Stimulated activated naive B cell treated with anti-CD40 and anti-IgM and Interleukin-4, amounts not matched to agents 10 μg/mL and 1 μg/mL and 100 μg/mL, for 72 hours (primary cell): ENCODE measurements around the gene SFXN3.

ENCODE experiments used
- ATAC-seq, 2 donors: fragments of 150-1000 bp; cut with Tn5 transposase; replicated peaks; 2 replicates each; pipeline ENCODE4 v1.10.0; 2021; ENCODE audit warnings: moderate library complexity in 1 of 2
- DNase-seq: peaks from one replicate; pipeline ENCODE4 v3.0.0; 2021
- H3K27ac Mint-ChIP-seq: one replicate; pipeline ENCODE4 v1.8.0; 2022; ENCODE audit warnings: mild to moderate bottlenecking, mixed read lengths
- H3K27me3 Mint-ChIP-seq, 2 donors: one replicate each; pipeline ENCODE4 v1.8.0; 2022; ENCODE audit warnings: mixed read lengths in 2 of 2
- H3K36me3 Mint-ChIP-seq, 2 donors: one replicate each; pipeline ENCODE4 v1.8.0; 2022; ENCODE audit warnings: mixed read lengths in 2 of 2, mild to moderate bottlenecking in 1 of 2
- H3K4me1 Mint-ChIP-seq, 2 donors: one replicate each; pipeline ENCODE4 v1.8.0; 2022; ENCODE audit warnings: mixed read lengths in 2 of 2, mild to moderate bottlenecking in 1 of 2
- H3K4me3 Mint-ChIP-seq, 2 donors: one replicate each; pipeline ENCODE4 v1.8.0; 2022; ENCODE audit warnings: mild to moderate bottlenecking in 2 of 2, mixed read lengths in 2 of 2, moderate library complexity in 1 of 2
- H3K9me3 Mint-ChIP-seq, 2 donors: one replicate each; pipeline ENCODE4 v1.8.0; 2022; ENCODE audit warnings: mixed read lengths in 2 of 2, mild to moderate bottlenecking in 1 of 2

The SFXN3 gene

GRCh38 chr10:101069441-101069840, 38.4 kb downstream of the SFXN3 start:
- Mint-ChIP-seq H3K36me3 (no peaks in the 10 kb centered on the region), H3K4me1 (peaks cover 37 to 58% of the 10 kb centered on the region in 2 donors), H3K27me3 (peaks cover 27 to 37% of the 10 kb centered on the region in 2 donors), H3K4me3 (no peak overlapping the region), H3K9me3 (no peaks in the 10 kb centered on the region), H3K27ac (no peak overlapping the region)
- no peak for ATAC-seq
- DNase-seq: no peak

GRCh38 chr10:101070098-101070497, 39.1 kb downstream of the SFXN3 start:
- ATAC-seq (no peak), DNase-seq (no peak)
- Mint-ChIP-seq H3K36me3 (no peaks in the 10 kb centered on the region), H3K4me1 (peaks cover 37 to 53% of the 10 kb centered on the region in 2 donors), H3K9me3 (no peaks in the 10 kb centered on the region), H3K4me3 (no peak overlapping the region), H3K27me3 (peaks cover 21 to 33% of the 10 kb centered on the region in 2 donors), H3K27ac (no peak overlapping the region)

- DNase-seq (peak; percentile 47), ATAC-seq (peak; percentile 81 to 82)
- H3K27ac Mint-ChIP-seq: peak overlapping the region; percentile 79
- H3K4me3 Mint-ChIP-seq: peak overlapping the region; percentile 53 to 58
- no peaks in the 10 kb centered on the region for H3K9me3 Mint-ChIP-seq
- peaks cover 27 to 33% of the 10 kb centered on the region in 2 donors for H3K27me3 Mint-ChIP-seq
- peaks cover 32 to 44% of the 10 kb centered on the region in 2 donors for H3K4me1 Mint-ChIP-seq
- no peaks in the 10 kb centered on the region for H3K36me3 Mint-ChIP-seq
Observed at GRCh38 chr10:101071267-101071884, 40.3 kb downstream of the SFXN3 start.

- no peak for DNase-seq
- no peaks in the 10 kb centered on the region for H3K36me3 Mint-ChIP-seq
Observed at GRCh38 chr10:101071885-101072433, 40.9 kb downstream of the SFXN3 start.

GRCh38 chr10:101072923-101073322, 41.9 kb downstream of the SFXN3 start:
- H3K27ac Mint-ChIP-seq: no peak overlapping the region

More at GRCh38 chr10:101071885-101072433, 40.9 kb downstream of the SFXN3 start:
- H3K4me1 Mint-ChIP-seq: peaks cover 32 to 40% of the 10 kb centered on the region in 2 donors
- peak overlapping the region; percentile 26 for H3K27ac Mint-ChIP-seq
- no peak for ATAC-seq
- peak overlapping the region in 1 of 2 donors; percentile 58 for H3K4me3 Mint-ChIP-seq
- H3K9me3 Mint-ChIP-seq: no peaks in the 10 kb centered on the region
- H3K27me3 Mint-ChIP-seq: peaks cover 28 to 35% of the 10 kb centered on the region in 2 donors

GRCh38 chr10:101073631-101074030, 42.6 kb downstream of the SFXN3 start:
- Mint-ChIP-seq H3K27me3 (peaks cover 31 to 37% of the 10 kb centered on the region in 2 donors), H3K4me3 (no peak overlapping the region), H3K4me1 (peaks cover 32% of the 10 kb centered on the region in 2 donors), H3K9me3 (no peaks in the 10 kb centered on the region), H3K36me3 (no peaks in the 10 kb centered on the region), H3K27ac (no peak overlapping the region)
- no peak for ATAC-seq
- no peak for DNase-seq

More at GRCh38 chr10:101072923-101073322, 41.9 kb downstream of the SFXN3 start:
- H3K27me3 Mint-ChIP-seq: peaks cover 25 to 31% of the 10 kb centered on the region in 2 donors
- H3K36me3 Mint-ChIP-seq: no peaks in the 10 kb centered on the region
- DNase-seq (no peak), ATAC-seq (no peak)
- peaks cover 32% of the 10 kb centered on the region in 2 donors for H3K4me1 Mint-ChIP-seq
- no peaks in the 10 kb centered on the region for H3K9me3 Mint-ChIP-seq
- no peak overlapping the region for H3K4me3 Mint-ChIP-seq

- Mint-ChIP-seq H3K36me3 (no peaks in the 10 kb centered on the region), H3K4me3 (no peak overlapping the region), H3K4me1 (peaks cover 26 to 27% of the 10 kb centered on the region in 2 donors), H3K9me3 (no peaks in the 10 kb centered on the region), H3K27me3 (peaks cover 49 to 59% of the 10 kb centered on the region in 2 donors), H3K27ac (no peak overlapping the region)
- no peak for ATAC-seq
- DNase-seq: no peak
Observed at GRCh38 chr10:101075775-101076174, 44.7 kb downstream of the SFXN3 start.

- no peaks in the 10 kb centered on the region for H3K36me3 Mint-ChIP-seq
- peaks cover 17 to 18% of the 10 kb centered on the region in 2 donors for H3K4me1 Mint-ChIP-seq
- ATAC-seq (no peak), DNase-seq (no peak)
- H3K27me3 Mint-ChIP-seq: peaks cover 57 to 64% of the 10 kb centered on the region in 2 donors
- no peaks in the 10 kb centered on the region for H3K9me3 Mint-ChIP-seq
- no peak overlapping the region for H3K4me3 Mint-ChIP-seq
- peak overlapping the region; percentile 38 for H3K27ac Mint-ChIP-seq
Observed at GRCh38 chr10:101076630-101077029, 45.6 kb downstream of the SFXN3 start.

- H3K9me3 Mint-ChIP-seq: no peaks in the 10 kb centered on the region
- peaks cover 68 to 69% of the 10 kb centered on the region in 2 donors for H3K27me3 Mint-ChIP-seq
- no peaks in the 10 kb centered on the region for H3K4me1 Mint-ChIP-seq
- H3K4me3 Mint-ChIP-seq: no peak overlapping the region
- no peaks in the 10 kb centered on the region for H3K36me3 Mint-ChIP-seq
- no peak overlapping the region for H3K27ac Mint-ChIP-seq
- DNase-seq: no peak
- ATAC-seq: no peak
Observed at GRCh38 chr10:101079874-101080273, 48.8 kb downstream of the SFXN3 start.

- no peaks in the 10 kb centered on the region for H3K36me3 Mint-ChIP-seq
- H3K27me3 Mint-ChIP-seq: peaks cover 59 to 69% of the 10 kb centered on the region in 2 donors
- ATAC-seq (no peak), DNase-seq (no peak)
- H3K27ac Mint-ChIP-seq: no peak overlapping the region
- H3K4me1 Mint-ChIP-seq: no peaks in the 10 kb centered on the region
- H3K9me3 Mint-ChIP-seq: no peaks in the 10 kb centered on the region
- H3K4me3 Mint-ChIP-seq: no peak overlapping the region
Observed at GRCh38 chr10:101080933-101081931, 50.2 kb downstream of the SFXN3 start.

GRCh38 chr10:101085846-101086245, 54.8 kb downstream of the SFXN3 start:
- no peaks in the 10 kb centered on the region for H3K36me3 Mint-ChIP-seq
- H3K4me1 Mint-ChIP-seq: peaks cover 3 to 6% of the 10 kb centered on the region in 2 donors
- DNase-seq: no peak
- H3K27ac Mint-ChIP-seq: peak overlapping the region; percentile 47
- no peaks in the 10 kb centered on the region for H3K9me3 Mint-ChIP-seq
- ATAC-seq: no peak
- H3K27me3 Mint-ChIP-seq: peaks cover 62 to 74% of the 10 kb centered on the region in 2 donors
- no peak overlapping the region for H3K4me3 Mint-ChIP-seq

GRCh38 chr10:101087376-101087775, 56.3 kb downstream of the SFXN3 start:
- no peaks in the 10 kb centered on the region for H3K9me3 Mint-ChIP-seq
- no peaks in the 10 kb centered on the region for H3K36me3 Mint-ChIP-seq
- H3K27ac Mint-ChIP-seq: no peak overlapping the region
- ATAC-seq (no peak), DNase-seq (no peak)
- no peak overlapping the region for H3K4me3 Mint-ChIP-seq
- H3K27me3 Mint-ChIP-seq: peaks cover 68 to 79% of the 10 kb centered on the region in 2 donors
- H3K4me1 Mint-ChIP-seq: peaks cover 3 to 6% of the 10 kb centered on the region in 2 donors

GRCh38 chr10:101087965-101088364, 56.9 kb downstream of the SFXN3 start:
- no peaks in the 10 kb centered on the region for H3K9me3 Mint-ChIP-seq

More at GRCh38 chr10:101087965-101088364, 56.9 kb downstream of the SFXN3 start:
- Mint-ChIP-seq H3K27ac (no peak overlapping the region), H3K4me1 (peaks cover 3 to 6% of the 10 kb centered on the region in 2 donors), H3K4me3 (no peak overlapping the region), H3K36me3 (no peaks in the 10 kb centered on the region), H3K27me3 (peaks cover 68 to 77% of the 10 kb centered on the region in 2 donors)
- DNase-seq (no peak), ATAC-seq (no peak)
